Endothelial cell of umbilical vein (primary cell): Measurements from ENCODE around the gene ZNF620. TPM values are rescaled to one million over a fixed set of nuclear protein-coding genes. Genes with fewer than 3 reads are reported as not detected.

Experiments used
- BruUV-seq: library from RNA; stranded (reverse); fragments of 400-500 nt; replicated peaks from 2 replicates; lab custom pipeline; 2021; lab: Mats Ljungman, UMichigan
- CTCF ChIA-PET: fragments of 300-600, 350-600 bp; sonication (Branson Sonifier 250); formaldehyde crosslinking; loops from one replicate; lab custom pipeline; 2021; ENCODE audit warnings: antibody characterized with exemption, inconsistent platforms; lab: Charles Lee
- POLR2A ChIA-PET: fragments of 300-600, 350-600 bp; sonication (Branson Sonifier 250); formaldehyde crosslinking; loops from one replicate; lab custom pipeline; 2021; ENCODE audit warnings: antibody characterized with exemption, inconsistent platforms; lab: Charles Lee
- DNase-seq: peaks from one replicate; pipeline ENCODE4 v3.0.0-alpha.2; 2011; ENCODE audit warnings: low read depth, low spot score
- FAIRE-seq: peaks from 2 replicates; lab custom pipeline; 2011; peaks lifted over from hg19 to GRCh38; lab: Jason Lieb, UNC
- H2AFZ ChIP-seq: 2 replicates; pipeline ENCODE4 v1.6.0; 2012; ENCODE audit warnings: low read depth, low read length, control low read depth, inconsistent platforms
- H3K27ac ChIP-seq: 2 replicates; pipeline ENCODE4 v1.5.1; 2011; ENCODE audit warnings: low read depth, mild to moderate bottlenecking, control low read depth, low read length, moderate library complexity; ENCODE audit not compliant: insufficient read depth
- H3K27me3 ChIP-seq, 2 experiments: 2 replicates each; pipeline versions ENCODE4 v1.6.0 to v1.6.1; 2011; ENCODE audit warnings: low read length in 2 of 2, mixed read lengths in 1 of 2; ENCODE audit not compliant: control insufficient read depth in 2 of 2, insufficient read depth in 2 of 2
- H3K36me3 ChIP-seq, 2 experiments: 2 replicates in 1 of 2; 3 replicates in 1 of 2; pipeline ENCODE4 v1.5.1; 2011; ENCODE audit warnings: low read length in 2 of 2, mild to moderate bottlenecking in 1 of 2, moderate library complexity in 1 of 2; ENCODE audit not compliant: control insufficient read depth in 2 of 2, insufficient read depth in 2 of 2; ENCODE audit errors: extremely low read depth in 1 of 2
- H3K4me1 ChIP-seq: 3 replicates; pipeline ENCODE4 v1.5.1; 2011; ENCODE audit warnings: mild to moderate bottlenecking, low read length; ENCODE audit not compliant: control insufficient read depth, insufficient read depth; ENCODE audit errors: extremely low read depth
- H3K4me2 ChIP-seq: 2 replicates; pipeline ENCODE4 v1.6.1; 2011; ENCODE audit warnings: low read length, control low read depth, mixed read lengths; ENCODE audit not compliant: insufficient read depth
- H3K4me3 ChIP-seq, 3 experiments: fragments of 200-600 bp in 1 of 3; sonication (generic), shearing (Covaris generic) in 1 of 3; replicated peaks in 1 of 3; 2 replicates each; pipeline ENCODE4 v1.5.1; 2011 to 2016; ENCODE audit warnings: control low read depth in 3 of 3, low read length in 3 of 3, mild to moderate bottlenecking in 2 of 3, inconsistent platforms in 1 of 3, low read depth in 1 of 3, moderate library complexity in 1 of 3; ENCODE audit not compliant: insufficient read depth in 1 of 3
- H3K79me2 ChIP-seq: 2 replicates; pipeline ENCODE4 v1.6.0; 2012; ENCODE audit warnings: low read length, inconsistent platforms; ENCODE audit not compliant: control insufficient read depth, insufficient read depth
- H3K9ac ChIP-seq: replicated peaks from 2 replicates; pipeline ENCODE3; 2011; ENCODE audit warnings: low read length, control low read depth; ENCODE audit not compliant: insufficient read depth; ENCODE audit errors: extremely low read depth
- H3K9me1 ChIP-seq: replicated peaks from 3 replicates; pipeline ENCODE4 v1.6.0; 2011; ENCODE audit warnings: mild to moderate bottlenecking, low read length; ENCODE audit not compliant: control insufficient read depth, insufficient read depth; ENCODE audit errors: extremely low read depth
- H3K9me3 ChIP-seq: replicated peaks from 2 replicates; pipeline ENCODE4 v1.5.1; 2012; ENCODE audit warnings: low read length, inconsistent platforms; ENCODE audit not compliant: control insufficient read depth, insufficient read depth
- H4K20me1 ChIP-seq: replicated peaks from 2 replicates; pipeline ENCODE3; 2011; ENCODE audit warnings: mild to moderate bottlenecking, low read length; ENCODE audit not compliant: control insufficient read depth, insufficient read depth; ENCODE audit errors: extremely low read depth
- EZH2 ChIP-seq: IDR thresholded peaks from 2 replicates; pipeline ENCODE4 v1.6.1; 2012; ENCODE audit warnings: borderline replicate concordance, low read depth, mild to moderate bottlenecking, moderate library complexity, low read length, inconsistent platforms; ENCODE audit not compliant: severe bottlenecking
- FOS ChIP-seq: IDR thresholded peaks from 2 replicates; pipeline ENCODE4 v1.6.1; 2011; ENCODE audit warnings: mild to moderate bottlenecking, low read length, moderate library complexity, borderline replicate concordance; ENCODE audit not compliant: insufficient read depth
- GATA2 ChIP-seq: IDR thresholded peaks from 2 replicates; pipeline ENCODE4 v1.7.0; 2011; ENCODE audit warnings: low read depth, mild to moderate bottlenecking, moderate library complexity, mixed read lengths, low read length; ENCODE audit not compliant: insufficient read length, insufficient read depth
- JUN ChIP-seq: IDR thresholded peaks from 2 replicates; pipeline ENCODE4 v1.6.1; 2011; ENCODE audit warnings: borderline replicate concordance, low read depth; ENCODE audit not compliant: insufficient read length, insufficient read depth
- MAX ChIP-seq: IDR thresholded peaks from 2 replicates; pipeline ENCODE4 v1.6.1; 2011; ENCODE audit not compliant: insufficient read depth, insufficient read length
- MYC ChIP-seq: IDR thresholded peaks from one replicate; pipeline ENCODE4 v1.6.1; 2011; ENCODE audit warnings: mild to moderate bottlenecking, low read depth, low read length
- POLR2A ChIP-seq: IDR thresholded peaks from 2 replicates; pipeline ENCODE4 v1.6.1; 2012; ENCODE audit warnings: low read depth, mild to moderate bottlenecking, control low read depth, low read length
- POLR2AphosphoS5 ChIP-seq: IDR thresholded peaks from 2 replicates; pipeline ENCODE4 v1.6.1; 2012; ENCODE audit warnings: low read depth, mild to moderate bottlenecking, control low read depth, low read length, moderate library complexity; ENCODE audit not compliant: insufficient read depth
- dilution Hi-C: fragments of 300-500 bp; cut with MboI; formaldehyde crosslinking; loops from one replicate; pipeline ENCODE4 v1.15.0; 2019; ENCODE audit warnings: low sequenced_read_pairs; ENCODE audit not compliant: extremely low pct_ligation_motif_present
- intact Hi-C: fragments of 100-400 bp; cut with micrococcal nuclease; formaldehyde crosslinking; loops from one replicate; pipeline ENCODE4 v1.10.0; 2022
- polyA plus RNA-seq, 4 experiments: library from polyadenylated mRNA; depleted of rRNA in 3 of 4; stranded (reverse) in 3 of 4; unstranded in 1 of 4; fragments of >200 nt; gene quantifications; 2 replicates each; pipeline versions ENCODE4 v1.2.1 to v1.2.3, GENCODE V29; 2011 to 2012; ENCODE audit warnings: missing spikeins in 1 of 4
- total RNA-seq: library from RNA; stranded (reverse); gene quantifications from 2 replicates; pipeline ENCODE4 v1.2.3, GENCODE V29; 2021
- TF ChIP-seq, protein P1 (sequence below), 2 donors: IDR thresholded peaks; 1 replicate in 1 of 2; 2 replicates in 1 of 2; pipeline ENCODE4 v1.5.1; 2011; ENCODE audit warnings: low read length in 2 of 2, mild to moderate bottlenecking in 2 of 2, moderate library complexity in 2 of 2, control low read depth in 1 of 2, inconsistent platforms in 1 of 2, low read depth in 1 of 2; ENCODE audit not compliant: insufficient read depth in 1 of 2; ENCODE audit errors: extremely low read depth in 1 of 2

The ZNF620 gene
- total and polyA plus RNA-seq, 2 donors (not counting 3 experiments of a cell fraction or from before 2014, with no cell fraction given): 1.9 to 4.0 TPM

DNA sequence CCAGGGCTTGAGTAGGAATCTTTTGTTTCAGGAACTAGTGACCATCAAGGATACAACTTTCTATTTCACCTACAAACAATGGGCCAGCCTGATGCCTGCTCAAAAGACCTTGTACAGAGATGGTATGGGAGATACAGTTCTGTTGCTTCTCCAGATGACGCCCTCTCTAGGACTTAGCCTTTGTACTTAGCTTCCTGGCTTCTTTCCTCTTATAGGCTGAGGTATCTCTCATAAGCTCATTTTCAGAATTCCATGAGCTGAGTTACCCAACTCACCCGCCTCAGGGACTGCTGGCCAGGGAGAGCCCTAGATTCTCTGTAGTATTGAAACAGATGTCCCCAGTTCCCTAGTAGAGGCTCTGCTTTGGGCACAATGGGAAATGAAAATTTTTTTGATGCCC lies 8.6 kb upstream of the ZNF620 start:
- no peak for FAIRE-seq
- Histone ChIP-seq H4K20me1 (no peaks in the 10 kb centered on the region), H3K4me2 (no peak overlapping the region), H3K79me2 (no peaks in the 10 kb centered on the region), H3K36me3 (no peaks in the 10 kb centered on the region), H3K9me3 (no peaks in the 10 kb centered on the region), H3K9ac (no peak overlapping the region), H3K27ac (no peak overlapping the region), H2AFZ (no peak overlapping the region), H3K4me3 (no peak overlapping the region), H3K27me3 (no peaks in the 10 kb centered on the region), H3K9me1 (no peaks in the 10 kb centered on the region), H3K4me1 (no peaks in the 10 kb centered on the region)
- no TSS peak for BruUV-seq
- POLR2A ChIA-PET: no interaction called here
- intact Hi-C loops (no loop called here), dilution Hi-C loops (no loop called here)
- DNase-seq: no peak
- CTCF ChIA-PET: no interaction called here
- no peak for TF ChIP-seq EZH2
- no peak for TF ChIP-seq POLR2AphosphoS5
- no peak for TF ChIP-seq MAX
- TF ChIP-seq POLR2A: no peak
- no peak for TF ChIP-seq FOS
- TF ChIP-seq, protein P1, sequence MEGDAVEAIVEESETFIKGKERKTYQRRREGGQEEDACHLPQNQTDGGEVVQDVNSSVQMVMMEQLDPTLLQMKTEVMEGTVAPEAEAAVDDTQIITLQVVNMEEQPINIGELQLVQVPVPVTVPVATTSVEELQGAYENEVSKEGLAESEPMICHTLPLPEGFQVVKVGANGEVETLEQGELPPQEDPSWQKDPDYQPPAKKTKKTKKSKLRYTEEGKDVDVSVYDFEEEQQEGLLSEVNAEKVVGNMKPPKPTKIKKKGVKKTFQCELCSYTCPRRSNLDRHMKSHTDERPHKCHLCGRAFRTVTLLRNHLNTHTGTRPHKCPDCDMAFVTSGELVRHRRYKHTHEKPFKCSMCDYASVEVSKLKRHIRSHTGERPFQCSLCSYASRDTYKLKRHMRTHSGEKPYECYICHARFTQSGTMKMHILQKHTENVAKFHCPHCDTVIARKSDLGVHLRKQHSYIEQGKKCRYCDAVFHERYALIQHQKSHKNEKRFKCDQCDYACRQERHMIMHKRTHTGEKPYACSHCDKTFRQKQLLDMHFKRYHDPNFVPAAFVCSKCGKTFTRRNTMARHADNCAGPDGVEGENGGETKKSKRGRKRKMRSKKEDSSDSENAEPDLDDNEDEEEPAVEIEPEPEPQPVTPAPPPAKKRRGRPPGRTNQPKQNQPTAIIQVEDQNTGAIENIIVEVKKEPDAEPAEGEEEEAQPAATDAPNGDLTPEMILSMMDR (IDR thresholded peaks at IDR 0.05; ENCODE audit: extremely low read depth in 1 of 2, insufficient read depth in 1 of 2, low read depth in 1 of 2, low read length in 2 of 2): no peak
- no peak for TF ChIP-seq JUN
- TF ChIP-seq GATA2: no peak
- no peak for TF ChIP-seq MYC
